ENCODE data around the gene GRB10. TPM values are rescaled to one million over a fixed set of nuclear protein-coding genes. Genes with fewer than 3 reads are reported as not detected.
"Not testable (repeated sequence)": the region's sequence is repeated elsewhere in the genome, so short reads cannot be mapped to it uniquely, and the experiment has no call there.

Gene GRB10
- polyA plus RNA-seq, 1 donor, result 16.5 TPM

- no peak for DNase-seq
Observed at GRCh38 chr7:50743016-50743415, 39.7 kb downstream of the GRB10 start.

GRCh38 chr7:50742401-50742800, 40.3 kb downstream of the GRB10 start:
- DNase-seq, result no peak

GRCh38 chr7:50739744-50740435, 42.8 kb downstream of the GRB10 start:
- DNase-seq, result no peak

DNA sequence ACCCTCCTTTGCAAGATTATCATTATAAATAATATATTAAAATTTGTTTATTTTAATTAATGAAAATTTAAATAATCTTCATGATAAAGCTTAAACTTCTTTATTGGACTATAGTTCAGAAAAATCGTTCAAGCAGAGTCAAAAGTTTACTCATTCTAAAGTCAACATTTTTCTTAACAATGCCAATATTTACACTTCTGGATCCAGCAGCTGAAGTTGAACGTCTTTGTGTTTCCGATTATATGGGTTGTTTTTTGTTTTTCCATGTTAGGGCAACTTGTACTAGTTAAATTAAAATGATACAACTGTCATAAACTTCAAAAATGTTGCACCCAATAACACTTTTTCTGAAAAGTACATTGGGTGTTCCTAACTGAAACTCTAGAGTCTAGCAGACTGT, 43.8 kb downstream of the GRB10 start:
- no peak for DNase-seq

DNA sequence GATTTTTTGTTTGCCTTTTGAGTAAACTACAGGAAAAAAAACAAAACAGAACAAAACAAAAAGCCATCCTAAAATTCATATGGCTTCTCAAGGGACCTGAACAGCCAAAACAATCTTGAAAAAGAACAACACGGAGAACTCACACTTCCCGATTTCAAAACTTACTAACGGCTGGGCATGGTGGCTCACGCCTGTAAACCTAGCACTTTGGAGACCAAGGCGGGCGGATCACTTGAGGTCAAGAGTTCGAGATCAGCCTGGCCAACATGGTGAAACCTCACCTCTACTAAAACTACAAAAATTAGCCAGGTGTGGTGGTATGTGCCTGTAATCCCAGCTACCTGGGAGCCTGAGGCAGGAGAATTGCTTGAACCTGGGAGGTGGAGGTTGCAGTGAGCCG, 46.9 kb downstream of the GRB10 start:
- not testable (repeated sequence) for DNase-seq

- no peak for DNase-seq
Observed at GRCh38 chr7:50735333-50735732, 47.4 kb downstream of the GRB10 start.

GRCh38 chr7:50734246-50734645, 48.5 kb downstream of the GRB10 start:
- no peak for DNase-seq

DNA sequence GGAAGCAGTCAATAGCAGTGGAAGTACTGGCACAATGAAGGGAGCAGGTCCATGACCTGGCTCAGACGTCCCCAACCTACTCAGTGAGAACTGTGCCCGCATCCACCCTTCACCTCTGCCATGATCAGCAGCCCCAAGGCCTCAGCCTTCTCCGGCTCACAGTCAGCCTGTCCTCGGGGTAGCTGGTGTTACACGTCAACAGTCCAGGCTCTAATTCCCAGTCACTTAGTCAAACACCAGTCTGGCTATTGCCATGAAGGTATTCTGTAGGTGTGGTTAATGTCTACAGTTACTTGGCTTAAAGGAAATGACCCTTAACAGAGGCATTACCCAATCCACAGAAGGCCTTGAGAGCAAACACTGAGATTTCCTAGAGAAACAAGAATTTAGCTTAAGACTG, 49.1 kb downstream of the GRB10 start:
- no peak for DNase-seq

DNA sequence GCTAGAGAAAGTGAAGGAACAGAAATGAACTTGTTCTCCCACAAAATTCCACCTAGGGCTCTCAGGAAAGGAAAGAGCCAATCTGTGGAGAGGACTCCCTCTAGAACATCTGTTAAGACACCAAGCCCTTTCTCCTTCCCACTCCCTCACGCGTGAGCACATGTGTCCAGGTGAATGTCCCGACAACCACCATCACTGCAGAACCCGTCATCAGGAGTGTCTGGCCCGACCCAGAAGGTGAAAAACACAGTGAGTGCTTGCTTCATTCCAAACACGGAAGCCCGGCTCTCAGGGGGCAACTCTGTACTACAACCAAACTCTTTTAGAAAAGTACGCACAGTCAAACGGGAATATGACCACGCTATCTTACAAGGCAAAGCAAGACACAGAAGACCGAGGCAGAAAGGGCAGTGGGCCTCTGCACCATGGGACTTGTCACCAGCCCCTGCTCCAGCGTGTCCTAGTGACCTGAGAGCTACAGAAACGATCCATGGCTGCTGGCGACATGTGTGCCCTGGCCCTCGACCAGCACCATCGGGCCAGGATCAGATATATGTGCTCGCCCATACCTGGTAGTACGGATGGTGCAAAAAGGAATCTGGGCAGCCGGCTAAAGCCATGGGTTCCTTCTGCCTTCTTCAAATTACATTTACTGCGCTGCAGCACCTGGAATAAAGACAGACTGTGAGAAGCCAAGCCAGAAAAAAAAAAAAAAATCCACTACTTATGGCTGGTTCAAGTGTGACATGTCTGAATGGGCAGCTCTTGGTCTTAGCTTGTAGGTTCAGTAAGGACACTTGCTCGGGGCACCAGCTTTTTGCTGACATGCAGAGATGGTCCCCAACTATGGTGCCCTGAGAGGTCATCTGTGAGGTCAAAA, 50.8 kb downstream of the GRB10 start:
- no peak for DNase-seq

DNA sequence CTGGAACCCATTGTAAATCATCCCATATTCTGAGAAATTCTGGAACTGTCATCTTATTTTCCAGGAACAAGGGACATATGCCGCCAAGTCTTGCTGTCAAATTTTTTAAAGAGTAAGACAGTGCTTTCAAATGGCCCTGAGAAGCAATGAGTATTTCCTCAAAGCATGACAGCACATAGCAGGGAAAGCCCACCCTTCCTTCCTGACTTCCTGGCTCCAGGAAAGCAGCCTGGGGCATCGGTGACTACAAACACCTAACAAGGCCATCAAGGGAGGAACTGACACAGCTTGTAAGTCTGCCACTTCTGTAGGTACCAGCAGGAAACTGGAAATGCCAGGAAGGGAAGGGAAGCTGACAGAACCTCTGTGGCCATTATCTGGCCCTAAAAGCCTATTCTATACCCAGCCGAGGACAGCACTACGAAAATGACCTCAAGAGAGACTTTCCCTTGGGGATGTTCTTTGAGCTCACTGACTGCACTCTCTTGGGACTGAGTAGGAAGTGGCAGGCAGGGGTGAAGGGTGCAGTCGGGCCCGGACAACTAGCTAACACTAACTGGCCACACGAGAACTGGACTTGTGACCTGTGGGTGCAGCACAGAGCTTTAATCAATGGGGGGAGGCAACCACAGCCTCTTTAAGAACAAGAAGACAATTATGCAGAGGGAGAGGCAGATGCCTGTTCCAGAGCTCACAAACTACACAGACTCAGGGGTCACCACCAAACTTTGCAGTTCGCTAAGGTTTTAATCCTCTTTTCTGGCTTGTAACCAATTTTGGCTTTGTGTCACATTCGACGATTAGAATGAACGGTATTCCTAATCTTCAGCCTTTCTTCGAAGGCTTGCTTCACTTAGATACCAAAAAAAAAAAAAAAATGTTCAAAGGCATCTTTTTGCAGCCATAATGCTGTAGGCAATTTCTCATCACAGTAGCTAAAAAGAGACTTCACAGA, 52.0 kb downstream of the GRB10 start:
- no peak for DNase-seq

GRCh38 chr7:50729962-50730361, 52.7 kb downstream of the GRB10 start:
- DNase-seq, result no peak

- DNase-seq, result no peak
Observed at GRCh38 chr7:50728184-50728583, 54.5 kb downstream of the GRB10 start.

DNA sequence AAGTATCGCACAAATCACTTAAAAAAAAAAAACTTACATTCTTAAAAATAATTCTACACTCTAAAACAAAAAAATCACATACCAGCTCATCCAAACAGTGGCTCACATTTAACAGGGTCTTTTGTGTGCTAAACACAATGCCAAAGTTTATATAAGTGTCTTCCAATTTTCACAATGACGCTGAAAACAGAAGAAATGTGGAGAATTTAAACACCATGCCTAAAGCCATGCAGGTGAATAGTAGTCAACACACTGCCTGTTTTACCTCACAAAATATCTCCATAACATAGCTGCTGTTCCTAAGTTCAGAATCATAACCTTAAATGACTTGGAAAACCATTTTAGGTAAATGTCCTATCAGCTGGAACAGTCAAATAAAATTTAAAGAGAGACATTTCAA, 55.0 kb downstream of the GRB10 start:
- no peak for DNase-seq

GRCh38 chr7:50727072-50727471, 55.6 kb downstream of the GRB10 start:
- DNase-seq, result no peak

DNA sequence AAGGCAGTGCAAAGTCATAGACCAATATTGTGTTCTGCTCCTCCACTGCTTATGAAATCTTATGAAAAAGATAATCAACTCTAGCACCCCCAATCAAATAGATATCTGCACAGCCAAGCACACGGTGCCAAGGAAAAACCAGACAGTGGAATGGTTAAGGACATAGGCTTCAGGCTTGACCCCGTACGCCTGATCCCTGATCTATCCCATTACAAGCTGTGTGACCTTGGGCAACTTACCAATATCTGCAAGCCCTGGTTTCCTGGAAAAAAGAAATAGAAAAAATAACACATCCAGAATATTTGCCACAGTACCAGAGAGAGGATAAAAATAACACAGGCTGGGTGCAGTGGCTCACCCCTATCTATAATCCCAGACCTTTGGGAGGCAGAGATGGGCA, 56.9 kb downstream of the GRB10 start:
- DNase-seq, result no peak

DNA sequence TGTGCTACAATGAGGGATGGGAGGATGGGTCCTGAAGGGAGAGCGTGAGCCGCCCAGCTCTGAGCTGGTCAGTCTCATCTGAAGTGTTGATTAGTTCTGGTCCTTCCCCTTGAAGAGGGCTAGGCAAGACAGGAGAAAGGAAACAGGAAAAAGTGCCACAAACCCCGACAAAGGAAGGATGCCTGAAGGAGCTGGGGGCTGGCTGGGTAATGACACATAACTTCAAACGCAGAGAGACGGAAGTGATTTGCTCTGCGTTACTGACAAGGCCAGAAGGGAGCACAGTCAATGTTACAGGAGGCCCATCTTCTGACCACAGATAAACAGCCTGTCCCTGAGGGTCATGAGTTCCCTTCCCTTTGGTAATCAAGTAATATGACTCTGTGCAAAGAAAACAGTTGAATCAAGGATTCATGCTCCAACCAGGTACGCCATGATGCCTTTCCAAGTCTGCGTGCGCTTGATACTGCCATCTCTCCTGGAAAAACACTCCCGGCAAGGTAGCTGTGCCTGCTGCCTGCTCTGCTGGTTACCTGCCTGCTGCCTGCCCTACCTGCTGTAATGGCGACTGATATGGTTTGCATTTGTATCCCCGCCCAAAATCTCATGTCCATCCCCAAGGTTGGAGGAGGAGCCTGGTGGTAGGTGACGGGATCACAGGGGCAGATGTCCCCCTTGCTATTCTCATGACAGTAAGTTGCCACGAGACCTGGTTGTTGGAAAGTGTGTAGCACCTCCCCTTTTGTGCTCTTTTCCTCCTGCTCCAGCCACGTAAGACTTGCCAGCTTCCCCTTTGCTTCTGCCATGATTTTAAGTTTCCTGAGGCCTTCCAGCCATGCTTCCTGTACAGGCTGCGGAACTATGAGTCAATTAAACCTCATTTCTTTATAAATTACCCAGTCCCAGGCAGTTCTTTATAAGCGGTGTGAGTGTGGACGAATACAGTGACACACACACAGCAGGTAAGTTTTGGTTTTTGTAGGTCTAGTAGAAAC, 57.9 kb downstream of the GRB10 start:
- DNase-seq, result no peak

- DNase-seq, result no peak
Observed at GRCh38 chr7:50723888-50724287, 58.8 kb downstream of the GRB10 start.

- DNase-seq, result no peak
Observed at GRCh38 chr7:50723173-50723572, 59.5 kb downstream of the GRB10 start.

DNA sequence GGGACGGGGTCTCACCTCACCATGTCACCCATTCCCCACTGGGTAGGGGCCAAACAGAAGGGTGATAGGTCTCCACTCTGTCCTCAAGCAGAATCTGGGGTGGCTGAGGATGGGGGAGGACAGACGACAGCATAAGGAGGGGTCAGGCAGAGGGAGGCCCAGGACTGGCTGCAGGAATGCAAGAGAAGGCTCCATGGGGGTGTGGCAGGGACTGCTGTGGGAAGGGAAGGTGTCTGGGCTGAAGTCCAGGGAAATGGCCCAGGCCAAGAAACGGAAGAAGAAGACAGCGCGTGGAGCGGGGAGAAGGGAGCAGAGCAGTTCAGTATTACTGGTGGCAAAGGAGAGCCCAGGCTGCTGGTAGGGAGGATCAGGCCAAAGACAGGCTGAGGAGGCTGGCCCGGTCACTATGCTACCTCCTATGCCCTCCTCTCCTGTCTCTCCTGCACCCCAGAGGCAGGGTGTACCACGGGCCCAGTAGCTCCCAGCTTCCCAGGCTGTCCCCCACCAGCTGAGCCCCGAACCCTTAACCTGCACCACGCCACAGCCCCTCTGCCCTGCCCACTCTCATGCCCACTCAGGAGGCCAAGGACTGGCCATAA, 60.9 kb downstream of the GRB10 start:
- DNase-seq, result no peak

GRCh38 chr7:50721160-50721559, 61.5 kb downstream of the GRB10 start:
- no peak for DNase-seq

GRCh38 chr7:50720295-50720694, 62.4 kb downstream of the GRB10 start:
- no peak for DNase-seq

Measured in hindlimb muscle (tissue), 1 donor.